Fibroblast of skin of right quadriceps (primary cell): Measurements from ENCODE around the gene PDXDC1.
"Not testable (repeated sequence)": the region's sequence is repeated elsewhere in the genome, so short reads cannot be mapped to it uniquely, and the experiment has no call there.

Source experiments
- DNase-seq: peaks from one replicate; pipeline ENCODE4 v3.0.0-alpha.2; 2013

Gene PDXDC1

DNA sequence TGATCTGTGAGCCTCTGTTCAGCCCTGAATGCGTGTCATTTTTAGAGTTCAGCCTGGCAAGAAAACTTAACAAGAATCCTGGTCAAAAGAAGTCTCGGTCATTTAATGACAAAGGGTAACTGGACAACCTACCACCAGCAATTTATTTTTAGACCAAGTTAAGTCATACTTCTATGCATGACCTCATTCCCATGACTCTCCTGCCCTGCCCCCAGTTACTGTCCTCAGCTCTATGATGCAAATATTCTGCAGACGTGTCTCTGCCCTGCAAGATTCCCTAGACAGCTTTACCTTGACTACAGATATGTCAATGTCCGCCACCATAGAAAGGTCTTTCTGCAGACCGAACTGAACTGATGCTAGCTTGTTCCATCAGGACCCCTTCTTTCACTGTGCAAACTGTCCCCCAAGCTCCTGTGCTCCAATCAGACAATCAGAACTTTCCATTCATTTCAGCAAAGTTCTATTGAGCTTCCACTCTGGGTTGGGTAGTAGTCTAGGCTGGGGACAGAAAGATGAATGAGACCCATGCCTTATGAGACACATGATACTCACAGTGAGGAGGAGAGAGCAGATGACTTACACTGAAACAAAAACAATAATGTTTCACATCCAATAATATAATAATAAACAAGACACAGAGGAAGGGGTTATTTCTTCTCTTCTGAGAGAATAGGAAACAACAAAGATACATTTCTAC lies 194.3 kb downstream of the PDXDC1 start:
- not testable (repeated sequence) for DNase-seq

DNA sequence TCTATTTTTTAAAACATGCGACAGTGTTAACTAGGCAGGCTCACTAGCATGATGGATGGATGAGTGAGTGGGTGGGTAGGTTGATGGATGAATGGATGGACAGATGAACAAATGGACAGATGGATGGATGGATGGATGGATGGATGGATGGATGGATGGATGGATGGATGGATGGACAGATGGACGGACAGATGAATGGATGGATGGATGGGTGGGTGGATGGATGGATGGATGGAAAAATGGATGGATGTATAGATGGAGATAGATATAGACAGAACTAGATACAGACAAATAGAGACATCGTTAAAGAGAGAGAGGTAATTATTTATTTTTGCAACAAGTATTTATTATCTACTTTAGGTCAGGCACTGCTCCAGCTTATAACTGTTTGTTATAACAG lies 205.1 kb downstream of the PDXDC1 start:
- not testable (repeated sequence) for DNase-seq

DNA sequence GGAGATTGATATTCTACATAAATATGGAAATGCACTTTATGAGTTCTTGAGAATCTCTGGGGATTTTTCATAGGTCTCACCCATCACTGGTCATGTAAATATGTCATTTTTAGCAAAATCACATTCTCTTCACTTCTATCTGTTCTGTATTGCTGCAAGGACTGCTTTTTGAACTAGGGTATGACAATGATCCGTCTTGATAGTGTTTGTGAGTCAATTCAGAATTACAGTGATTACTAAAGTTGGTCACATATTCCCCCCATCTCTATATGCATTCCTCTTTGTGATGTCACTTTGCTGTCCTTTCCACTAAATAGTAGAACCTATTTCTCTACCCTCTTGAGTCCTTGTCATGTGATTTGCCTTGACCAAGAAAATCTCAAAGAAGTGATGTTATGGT lies 206.1 kb downstream of the PDXDC1 start:
- DNase-seq = not testable (repeated sequence)

DNA sequence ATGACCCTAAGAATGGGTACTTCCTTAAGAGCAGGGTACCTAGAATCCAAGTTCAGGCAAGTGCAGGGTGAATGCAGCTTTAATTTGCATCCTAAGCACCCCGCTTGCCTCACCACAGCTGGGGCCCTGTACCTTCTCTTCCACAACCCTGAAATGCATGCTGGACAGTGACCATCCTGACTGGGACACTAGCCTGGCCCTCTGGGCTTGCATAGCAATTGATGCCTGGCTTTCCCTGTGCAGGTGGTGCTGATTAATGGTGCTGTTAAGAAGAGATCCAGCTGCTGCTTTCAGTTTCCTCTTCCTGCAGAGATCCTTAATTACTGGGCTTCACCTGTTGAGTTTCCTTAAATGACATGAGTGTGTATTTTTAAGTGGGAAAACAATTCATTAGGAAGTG lies 209.2 kb downstream of the PDXDC1 start:
- DNase-seq = not testable (repeated sequence)
